Renal cortical epithelial cell (primary cell): ENCODE measurements around the gene C8A. TPM values are rescaled to one million over a fixed set of nuclear protein-coding genes. Genes with fewer than 3 reads are reported as not detected.

Experiments
- DNase-seq: peaks from one replicate; pipeline ENCODE4 v3.0.0-alpha.2; 2011; ENCODE audit warnings: low read depth
- total RNA-seq: library from RNA; depleted of rRNA; stranded (reverse); fragments of >200 nt; gene quantifications from 2 replicates; pipeline ENCODE4 v1.2.3, GENCODE V29; 2014

The C8A gene
- not detected in 2 replicates for total RNA-seq

- no peak for DNase-seq
Measured at GRCh38 chr1:56854521-56855099, at the start of gene C8A. Gene C8A, plus strand, starts transcription at chr1:56854797. Its CDS starts 105 bp downstream, at chr1:56854902.

GRCh38 chr1:56806804-56807203, 47.8 kb upstream of the C8A start:
- no peak for DNase-seq

- DNase-seq: no peak
Measured at GRCh38 chr1:56808410-56808809, 46.2 kb upstream of the C8A start.

GRCh38 chr1:56811331-56811730, 43.3 kb upstream of the C8A start:
- DNase-seq: peak; percentile 59

- DNase-seq: no peak
Measured at GRCh38 chr1:56814205-56814604, 40.4 kb upstream of the C8A start.

GRCh38 chr1:56816264-56816663, 38.3 kb upstream of the C8A start:
- no peak for DNase-seq

GRCh38 chr1:56816909-56817308, 37.7 kb upstream of the C8A start:
- peak; percentile 39 for DNase-seq

GRCh38 chr1:56817716-56818463, 36.7 kb upstream of the C8A start:
- DNase-seq: no peak

- DNase-seq: no peak
Measured at GRCh38 chr1:56819387-56819899, 35.2 kb upstream of the C8A start, which contains the start of gene FYB2. Gene FYB2, minus strand, starts transcription at chr1:56819404. Its CDS starts 114 bp downstream, at chr1:56819290.

GRCh38 chr1:56820755-56821461, 33.7 kb upstream of the C8A start:
- peak; percentile 54 for DNase-seq

GRCh38 chr1:56821462-56821797, 33.2 kb upstream of the C8A start:
- DNase-seq: no peak

- DNase-seq: no peak
Measured at GRCh38 chr1:56824271-56824670, 30.3 kb upstream of the C8A start.

- no peak for DNase-seq
Measured at GRCh38 chr1:56824938-56825337, 29.7 kb upstream of the C8A start.

GRCh38 chr1:56825436-56825835, 29.2 kb upstream of the C8A start:
- DNase-seq: no peak

GRCh38 chr1:56827711-56828110, 26.9 kb upstream of the C8A start:
- DNase-seq: no peak

- no peak for DNase-seq
Measured at GRCh38 chr1:56830052-56830451, 24.5 kb upstream of the C8A start.

GRCh38 chr1:56831871-56832693, 22.5 kb upstream of the C8A start:
- DNase-seq: peak; percentile 97

- no peak for DNase-seq
Measured at GRCh38 chr1:56833088-56833487, 21.5 kb upstream of the C8A start.

GRCh38 chr1:56834137-56834900, 20.3 kb upstream of the C8A start:
- DNase-seq: no peak

GRCh38 chr1:56835657-56836056, 18.9 kb upstream of the C8A start:
- DNase-seq: no peak

GRCh38 chr1:56836359-56836758, 18.2 kb upstream of the C8A start:
- DNase-seq: no peak
